K562 (cell line): ENCODE measurements around the gene C11orf52. TPM values are rescaled to one million over a fixed set of nuclear protein-coding genes. Genes with fewer than 3 reads are reported as not detected.

Experiments used
- ATAC-seq: fragments of 200-7000 bp; cut with Tn5 transposase; 3 replicates; pipeline ENCODE4 v1.9.1; 2020; ENCODE audit warnings: moderate library complexity
- BruUV-seq: library from RNA; stranded (reverse); fragments of 400-500 nt; replicated peaks from 2 replicates; lab custom pipeline; 2021; lab: Mats Ljungman, UMichigan
- CTCF ChIA-PET: fragments of 300-600 bp; formaldehyde crosslinking; extraction: SDS; loops from one replicate; lab custom pipeline; 2021; ENCODE audit warnings: low intra/inter-chr PET ratio; lab: Yijun Ruan, JAX
- POLR2A ChIA-PET: fragments of 300-600, 350-650 bp; sonication (Branson Sonifier 250); formaldehyde crosslinking; extraction: SDS; loops from one replicate; lab custom pipeline; 2021; ENCODE audit warnings: antibody characterized with exemption, inconsistent platforms; lab: Yijun Ruan, JAX
- DNase-seq, 4 experiments: peaks; one replicate each; pipeline versions ENCODE4 v3.0.0 to v3.0.0-alpha.2; 2011 to 2018; ENCODE audit warnings: low spot score in 3 of 4, mixed read lengths in 3 of 4; ENCODE audit errors: extremely low read depth in 1 of 4
- FAIRE-seq: peaks from 2 replicates; lab custom pipeline; 2011; peaks lifted over from hg19 to GRCh38; lab: Jason Lieb, UNC
- H2AFZ ChIP-seq: 2 replicates; pipeline ENCODE4 v1.6.0; 2011; ENCODE audit warnings: low read depth, low read length, control low read depth, inconsistent platforms
- H3K27ac ChIP-seq: fragments of 200-600 bp; 3 replicates; pipeline ENCODE4 v1.8.0; 2011; ENCODE audit warnings: low read depth, mild to moderate bottlenecking, control low read depth, inconsistent platforms, low read length, moderate library complexity, mixed read lengths; ENCODE audit errors: extremely low read depth
- H3K27me3 ChIP-seq, 2 experiments: fragments of 300-600 bp in 1 of 2; 2 replicates in 1 of 2; 3 replicates in 1 of 2; pipeline versions ENCODE4 v1.6.0 to v1.8.0; 2011; ENCODE audit warnings: inconsistent platforms in 2 of 2, low read length in 2 of 2, mild to moderate bottlenecking in 1 of 2, mixed read lengths in 1 of 2, moderate library complexity in 1 of 2; ENCODE audit not compliant: control insufficient read depth in 2 of 2, insufficient read depth in 2 of 2
- H3K36me3 ChIP-seq: fragments of 300-600 bp; 3 replicates; pipeline ENCODE4 v1.8.0; 2011; ENCODE audit warnings: mild to moderate bottlenecking, low read length, inconsistent platforms; ENCODE audit not compliant: control insufficient read depth, insufficient read depth
- H3K4me1 ChIP-seq, 2 experiments: fragments of 200-600 bp in 1 of 2; replicated peaks in 1 of 2; 2 replicates in 1 of 2; 3 replicates in 1 of 2; pipeline versions ENCODE4 v1.5.1 to v1.8.0; 2011; ENCODE audit warnings: inconsistent platforms in 2 of 2, low read length in 2 of 2, mild to moderate bottlenecking in 1 of 2, mixed read lengths in 1 of 2, moderate library complexity in 1 of 2; ENCODE audit not compliant: control insufficient read depth in 2 of 2, insufficient read depth in 2 of 2
- H3K4me2 ChIP-seq: 2 replicates; pipeline ENCODE4 v1.6.1; 2011; ENCODE audit warnings: low read length, control low read depth, inconsistent platforms, mixed read lengths; ENCODE audit not compliant: insufficient read depth
- H3K4me3 ChIP-seq: fragments of 200-600 bp; sonication (generic), shearing (Covaris generic); 2 replicates; pipeline ENCODE4 v1.5.1; 2016; ENCODE audit warnings: control low read depth, inconsistent platforms
- H3K79me2 ChIP-seq: fragments of 200-600 bp; 3 replicates; pipeline ENCODE4 v1.8.0; 2011; ENCODE audit warnings: low read length, inconsistent platforms; ENCODE audit not compliant: control insufficient read depth, insufficient read depth
- H3K9ac ChIP-seq, 2 experiments: 2 replicates each; pipeline versions ENCODE4 v1.6.0 to v1.6.1; 2011; ENCODE audit warnings: low read depth in 2 of 2, low read length in 2 of 2, control low read depth in 1 of 2, inconsistent platforms in 1 of 2, mild to moderate bottlenecking in 1 of 2, mixed read lengths in 1 of 2; ENCODE audit not compliant: insufficient read depth in 1 of 2
- H3K9me1 ChIP-seq: one replicate; pipeline ENCODE4 v1.6.0; 2011; ENCODE audit warnings: inconsistent platforms, mild to moderate bottlenecking, low read length, moderate library complexity; ENCODE audit not compliant: control insufficient read depth, insufficient read depth
- H3K9me3 ChIP-seq: replicated peaks from 2 replicates; pipeline ENCODE4 v1.5.1; 2011; ENCODE audit warnings: low read depth, low read length, inconsistent platforms; ENCODE audit not compliant: control insufficient read depth, insufficient read depth
- H4K20me1 ChIP-seq: replicated peaks from 2 replicates; pipeline ENCODE4 v1.6.1; 2011; ENCODE audit warnings: low read length, inconsistent platforms, mixed read lengths; ENCODE audit not compliant: control insufficient read depth, insufficient read depth
- FOXP1 ChIP-seq: sonication (generic); formaldehyde crosslinking; IDR thresholded peaks from 2 replicates; pipeline ENCODE4 v1.8.0; 2022; ENCODE audit warnings: mild to moderate bottlenecking, missing genetic modification reagents
- HDAC3 ChIP-seq: fragments of 450-650 bp; IDR thresholded peaks from 2 replicates; pipeline ENCODE4 v1.6.1; 2018; ENCODE audit warnings: borderline replicate concordance, mild to moderate bottlenecking, moderate library complexity; ENCODE audit not compliant: partially characterized antibody
- HEY1 ChIP-seq: fragments of 250-450 bp; sonication (Bioruptor Pico); IDR thresholded peaks from 2 replicates; pipeline ENCODE4 v1.5.0; 2020; ENCODE audit warnings: mild to moderate bottlenecking, moderate library complexity, borderline replicate concordance
- KLF10 ChIP-seq: fragments of 250-450 bp; sonication (Bioruptor Pico); IDR thresholded peaks from 2 replicates; pipeline ENCODE4 v1.6.1; 2021; ENCODE audit warnings: matching md5 sums
- RBM34 ChIP-seq: fragments of 200-400 bp; formaldehyde crosslinking; IDR thresholded peaks from 2 replicates; pipeline ENCODE4 v1.6.1; 2018; ENCODE audit warnings: low read length, borderline replicate concordance; ENCODE audit not compliant: insufficient read depth
- SUPT5H ChIP-seq: fragments of 450-650 bp; IDR thresholded peaks from 2 replicates; pipeline ENCODE4 v1.6.1; 2016
- TCF3 ChIP-seq: sonication (generic); formaldehyde crosslinking; IDR thresholded peaks from 2 replicates; pipeline ENCODE4 v1.4.0; 2020; ENCODE audit warnings: mild to moderate bottlenecking, missing genetic modification reagents
- TFAM ChIP-seq: fragments of 250-450 bp; sonication (Bioruptor Pico); conservative IDR thresholded peaks from 2 replicates; pipeline ENCODE4 v1.5.0; 2021; ENCODE audit warnings: mild to moderate bottlenecking, moderate library complexity
- ZFP36 ChIP-seq: fragments of 150-350 bp; IDR thresholded peaks from 2 replicates; pipeline ENCODE4 v1.6.1; 2018; ENCODE audit warnings: low read length, low read depth; ENCODE audit not compliant: partially characterized antibody
- WGBS: fragments of 100-300 bp; shearing (Covaris generic); methylation state at CpG from one replicate; pipeline ENCODE4 v1.1.6; 2016; ENCODE audit warnings: low coverage, mixed read lengths; ENCODE audit not compliant: insufficient coverage; ENCODE audit errors: missing lambda C conversion rate; 5-methylcytosine and 5-hydroxymethylcytosine counted together
- in situ Hi-C: fragments of 300-500 bp; cut with MboI; formaldehyde crosslinking; loops from 4 replicates; pipeline ENCODE4 v1.15.0; 2018; ENCODE audit warnings: inconsistent platforms, mixed read lengths
- intact Hi-C: fragments of 100-400 bp; cut with micrococcal nuclease; formaldehyde crosslinking; loops from 2 replicates; pipeline ENCODE4 v1.14.2; 2022
- polyA plus RNA-seq, 8 experiments: library from polyadenylated mRNA; depleted of rRNA in 4 of 8; stranded (reverse) in 5 of 8; unstranded in 3 of 8; fragments of >200 nt; fragmentation: Nextera tagmentation in 2 of 8; fragmentation: Illumina TruSeq in 1 of 8; extraction: Ambion mirVana in 2 of 8; extraction: Trizol in 1 of 8; gene quantifications; 2 replicates each; pipeline versions ENCODE4 v1.2.1 to v1.2.3, GENCODE V29; 2011 to 2014; ENCODE audit warnings: inconsistent platforms in 1 of 8, missing spikeins in 1 of 8
- total RNA-seq, 7 experiments: library from RNA; depleted of rRNA in 6 of 7; stranded (reverse); fragments of >200 nt in 6 of 7; fragmentation: Illumina TruSeq in 2 of 7; extraction: Trizol in 2 of 7; gene quantifications; 2 replicates each; pipeline versions ENCODE4 v1.2.1 to v1.2.3, GENCODE V29; 2011 to 2021; ENCODE audit warnings: low replicate concordance in 1 of 7
- TF ChIP-seq, protein P1 (sequence below): sonication (generic); IDR thresholded peaks from 2 replicates; pipeline ENCODE4 v1.6.1; 2016
- TF ChIP-seq, protein P2 (sequence below): fragments of 450-650 bp; IDR thresholded peaks from 2 replicates; pipeline ENCODE4 v1.6.1; 2018; ENCODE audit not compliant: partially characterized antibody
- TF ChIP-seq, protein P3 (sequence below), 2 experiments: fragments of 250-450 bp in 1 of 2; fragments of 450-650 bp in 1 of 2; sonication (Bioruptor Pico) in 1 of 2; IDR thresholded peaks; 2 replicates each; pipeline versions ENCODE4 v1.6.1 to v1.8.0; 2016 to 2021; ENCODE audit warnings: mild to moderate bottlenecking in 2 of 2, moderate library complexity in 2 of 2, missing compliant biosample characterization in 1 of 2, missing genetic modification characterization in 1 of 2

The C11orf52 gene
- total and polyA plus RNA-seq, 9 of the 15 experiments (the other 6 are each of a cell fraction or from before 2014, with no cell fraction given): 0.29 to 2.9 (median 1.0) TPM

DNA sequence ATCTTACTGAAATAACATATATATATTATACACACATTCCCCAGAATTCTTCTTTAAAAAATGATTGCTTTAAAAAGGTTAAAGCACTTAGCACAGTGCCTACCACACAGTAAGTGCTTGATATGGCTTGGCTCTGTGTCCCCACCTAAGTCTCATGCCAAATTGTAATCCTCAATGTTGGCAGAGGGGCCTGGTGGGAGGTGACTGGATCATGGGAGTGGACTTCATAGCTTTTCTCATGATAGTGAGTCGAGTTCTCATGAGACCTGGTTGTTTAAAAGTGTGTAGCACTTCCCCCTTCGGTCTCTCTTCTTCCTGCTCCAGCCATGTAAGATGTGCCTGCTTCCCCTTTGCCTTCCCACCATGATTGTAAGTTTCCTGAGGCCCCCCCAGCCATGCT, 13.3 kb upstream of the C11orf52 start (continued):
- TF ChIP-seq RBM34: no peak
- no peak for TF ChIP-seq HDAC3
- TF ChIP-seq, protein P1, sequence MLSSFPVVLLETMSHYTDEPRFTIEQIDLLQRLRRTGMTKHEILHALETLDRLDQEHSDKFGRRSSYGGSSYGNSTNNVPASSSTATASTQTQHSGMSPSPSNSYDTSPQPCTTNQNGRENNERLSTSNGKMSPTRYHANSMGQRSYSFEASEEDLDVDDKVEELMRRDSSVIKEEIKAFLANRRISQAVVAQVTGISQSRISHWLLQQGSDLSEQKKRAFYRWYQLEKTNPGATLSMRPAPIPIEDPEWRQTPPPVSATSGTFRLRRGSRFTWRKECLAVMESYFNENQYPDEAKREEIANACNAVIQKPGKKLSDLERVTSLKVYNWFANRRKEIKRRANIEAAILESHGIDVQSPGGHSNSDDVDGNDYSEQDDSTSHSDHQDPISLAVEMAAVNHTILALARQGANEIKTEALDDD: no peak

DNA sequence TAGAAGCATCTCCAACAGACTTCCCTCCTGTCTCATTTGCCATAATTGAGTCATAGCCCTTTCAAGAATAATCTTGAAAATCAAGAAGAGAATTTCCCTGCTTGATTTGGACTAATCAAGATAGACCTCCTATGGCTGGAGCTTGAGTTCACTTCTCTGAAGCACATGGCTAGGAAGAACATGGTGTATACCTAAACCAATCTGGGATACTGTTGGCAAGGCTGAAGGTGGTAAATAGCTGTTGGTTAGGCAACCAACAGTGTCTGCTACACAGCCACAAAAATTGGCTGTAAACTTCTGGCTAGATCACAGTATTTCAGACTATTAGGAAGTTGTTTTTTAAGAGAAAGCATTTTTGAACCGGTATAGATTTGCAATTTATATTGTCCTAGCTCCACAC, 12.0 kb upstream of the C11orf52 start:
- H3K4me1 ChIP-seq: peaks cover 17 to 28% of the 10 kb centered on the region in 2 experiments; a peak in 4 of 5 replicates
- H3K36me3 ChIP-seq: no peaks in the 10 kb centered on the region
- intact Hi-C loops: no loop called here
- ChIA-PET POLR2A (interaction anchor here (1.0 kb wide), 1 partner anchor 18 kb away, joined by 3 read pairs; no protein-coding TSS in a partner anchor), CTCF (no interaction called here)
- peak overlapping the region; percentile 69; the same call in 1 of the 2 replicates for H2AFZ ChIP-seq
- H3K27me3 ChIP-seq: no peaks in the 10 kb centered on the region
- H3K4me2 ChIP-seq: no peak overlapping the region
- no TSS peak for BruUV-seq
- no peak overlapping the region for H3K9ac ChIP-seq
- 44% methylated on average over 1 of the region's 1 CpG for WGBS
- H3K79me2 ChIP-seq: no peaks in the 10 kb centered on the region
- no peaks in the 10 kb centered on the region for H3K9me1 ChIP-seq
- DNase-seq: no peak
- H3K9me3 ChIP-seq: peaks cover 5% of the 10 kb centered on the region; the same call in 1 of the 2 replicates
- FAIRE-seq: no peak
- in situ Hi-C loops: no loop called here
- H4K20me1 ChIP-seq: no peaks in the 10 kb centered on the region
- no peak overlapping the region for H3K4me3 ChIP-seq
- no peak overlapping the region for H3K27ac ChIP-seq
- no peak for ATAC-seq
- TF ChIP-seq FOXP1 (CRISPR knock-in tag): no peak
- TF ChIP-seq SUPT5H: no peak
- TF ChIP-seq, protein P2, sequence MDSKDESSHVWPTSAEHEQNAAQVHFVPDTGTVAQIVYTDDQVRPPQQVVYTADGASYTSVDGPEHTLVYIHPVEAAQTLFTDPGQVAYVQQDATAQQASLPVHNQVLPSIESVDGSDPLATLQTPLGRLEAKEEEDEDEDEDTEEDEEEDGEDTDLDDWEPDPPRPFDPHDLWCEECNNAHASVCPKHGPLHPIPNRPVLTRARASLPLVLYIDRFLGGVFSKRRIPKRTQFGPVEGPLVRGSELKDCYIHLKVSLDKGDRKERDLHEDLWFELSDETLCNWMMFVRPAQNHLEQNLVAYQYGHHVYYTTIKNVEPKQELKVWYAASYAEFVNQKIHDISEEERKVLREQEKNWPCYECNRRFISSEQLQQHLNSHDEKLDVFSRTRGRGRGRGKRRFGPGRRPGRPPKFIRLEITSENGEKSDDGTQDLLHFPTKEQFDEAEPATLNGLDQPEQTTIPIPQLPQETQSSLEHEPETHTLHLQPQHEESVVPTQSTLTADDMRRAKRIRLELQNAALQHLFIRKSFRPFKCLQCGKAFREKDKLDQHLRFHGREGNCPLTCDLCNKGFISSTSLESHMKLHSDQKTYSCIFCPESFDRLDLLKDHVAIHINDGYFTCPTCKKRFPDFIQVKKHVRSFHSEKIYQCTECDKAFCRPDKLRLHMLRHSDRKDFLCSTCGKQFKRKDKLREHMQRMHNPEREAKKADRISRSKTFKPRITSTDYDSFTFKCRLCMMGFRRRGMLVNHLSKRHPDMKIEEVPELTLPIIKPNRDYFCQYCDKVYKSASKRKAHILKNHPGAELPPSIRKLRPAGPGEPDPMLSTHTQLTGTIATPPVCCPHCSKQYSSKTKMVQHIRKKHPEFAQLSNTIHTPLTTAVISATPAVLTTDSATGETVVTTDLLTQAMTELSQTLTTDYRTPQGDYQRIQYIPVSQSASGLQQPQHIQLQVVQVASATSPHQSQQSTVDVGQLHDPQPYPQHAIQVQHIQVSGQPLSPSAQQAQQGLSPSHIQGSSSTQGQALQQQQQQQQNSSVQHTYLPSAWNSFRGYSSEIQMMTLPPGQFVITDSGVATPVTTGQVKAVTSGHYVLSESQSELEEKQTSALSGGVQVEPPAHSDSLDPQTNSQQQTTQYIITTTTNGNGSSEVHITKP: no peak
- no peak for TF ChIP-seq TCF3
- no peak for TF ChIP-seq KLF10
- no peak for TF ChIP-seq TFAM
- no peak for TF ChIP-seq HEY1 (CRISPR knock-in tag)
- no peak for TF ChIP-seq ZFP36
- TF ChIP-seq, protein P3, sequence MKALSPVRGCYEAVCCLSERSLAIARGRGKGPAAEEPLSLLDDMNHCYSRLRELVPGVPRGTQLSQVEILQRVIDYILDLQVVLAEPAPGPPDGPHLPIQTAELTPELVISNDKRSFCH (CRISPR knock-in tag; IDR thresholded peaks at IDR 0.05): no peak
- TF ChIP-seq, protein P3 (tag; IDR thresholded peaks at IDR 0.05): no peak
